SK-N-SH treated with all-trans-retinoic acid at 6 μM for 48 hours (cell line): Measurements from ENCODE around the gene GIPC1.

ENCODE experiments used
- ATAC-seq: fragments of 200-7000 bp; cut with Tn5 transposase; 3 replicates; pipeline ENCODE4 v1.9.1; 2020; ENCODE audit warnings: mild to moderate bottlenecking, moderate library complexity
- ARNTL ChIP-seq: fragments of 450-650 bp; formaldehyde crosslinking; IDR thresholded peaks from 2 replicates; pipeline ENCODE4 v1.5.0; 2020; ENCODE audit warnings: low read depth, mild to moderate bottlenecking, moderate library complexity, borderline replicate concordance
- BACH2 ChIP-seq: fragments of 250-450 bp; sonication (Bioruptor Pico); IDR thresholded peaks from 2 replicates; pipeline ENCODE4 v1.9.0; 2021; ENCODE audit warnings: mild to moderate bottlenecking, borderline replicate concordance
- CSDC2 ChIP-seq: fragments of 250-450 bp; sonication (Bioruptor Pico); IDR thresholded peaks from 2 replicates; pipeline ENCODE4 v1.5.0; 2020; ENCODE audit warnings: mild to moderate bottlenecking, moderate library complexity
- ESRRG ChIP-seq: fragments of 250-450 bp; sonication (Bioruptor Pico); IDR thresholded peaks from 2 replicates; pipeline ENCODE4 v1.6.1; 2021; ENCODE audit warnings: mild to moderate bottlenecking
- OSR1 ChIP-seq: fragments of 250-450 bp; sonication (Bioruptor Pico); IDR thresholded peaks from 2 replicates; pipeline ENCODE4 v1.8.0; 2022; ENCODE audit warnings: moderate library complexity, mild to moderate bottlenecking, inconsistent platforms
- PPARA ChIP-seq: fragments of 250-450 bp; sonication (Bioruptor Pico); IDR thresholded peaks from 2 replicates; pipeline ENCODE4 v1.5.0; 2020; ENCODE audit warnings: mild to moderate bottlenecking, borderline replicate concordance
- RARB ChIP-seq: fragments of 250-450 bp; sonication (Bioruptor Pico); IDR thresholded peaks from 2 replicates; pipeline ENCODE4 v1.8.0; 2021; ENCODE audit warnings: mild to moderate bottlenecking, moderate library complexity
- SNAI2 ChIP-seq: fragments of 250-450 bp; sonication (Bioruptor Pico); IDR thresholded peaks from 2 replicates; pipeline ENCODE4 v1.5.0; 2020; ENCODE audit warnings: mild to moderate bottlenecking, moderate library complexity
- TCF4 ChIP-seq: fragments of 250-450 bp; sonication (Bioruptor Pico); IDR thresholded peaks from 2 replicates; pipeline ENCODE4 v1.8.0; 2021; ENCODE audit warnings: mild to moderate bottlenecking, moderate library complexity, borderline replicate concordance
- TOX ChIP-seq: fragments of 250-450 bp; sonication (Bioruptor Pico); IDR thresholded peaks from 2 replicates; pipeline ENCODE4 v1.8.0; 2021; ENCODE audit warnings: mild to moderate bottlenecking, moderate library complexity, borderline replicate concordance
- ZC3H10 ChIP-seq: fragments of 250-450 bp; sonication (Bioruptor Pico); IDR thresholded peaks from 2 replicates; pipeline ENCODE4 v1.5.1; 2021; ENCODE audit warnings: mild to moderate bottlenecking, moderate library complexity
- ZFP3 ChIP-seq: fragments of 250-450 bp; sonication (Bioruptor Pico); IDR thresholded peaks from 2 replicates; pipeline ENCODE4 v1.5.0; 2020; ENCODE audit warnings: mild to moderate bottlenecking, moderate library complexity
- ZFP30 ChIP-seq: fragments of 450-650 bp; formaldehyde crosslinking; IDR thresholded peaks from 2 replicates; pipeline ENCODE4 v1.5.0; 2022; ENCODE audit warnings: mild to moderate bottlenecking, moderate library complexity
- ZNF70 ChIP-seq: fragments of 450-650 bp; formaldehyde crosslinking; IDR thresholded peaks from 2 replicates; pipeline ENCODE4 v1.5.0; 2020; ENCODE audit warnings: mild to moderate bottlenecking, moderate library complexity
- ZNF8 ChIP-seq: fragments of 450-650 bp; formaldehyde crosslinking; IDR thresholded peaks from 2 replicates; pipeline ENCODE4 v1.5.0; 2020; ENCODE audit warnings: mild to moderate bottlenecking, moderate library complexity
- TF ChIP-seq, protein P1 (sequence below): fragments of 250-450 bp; sonication (Bioruptor Pico); IDR thresholded peaks from 2 replicates; pipeline ENCODE4 v1.8.0; 2020; ENCODE audit warnings: mild to moderate bottlenecking, moderate library complexity, borderline replicate concordance
- TF ChIP-seq, protein P2 (sequence below): fragments of 250-450 bp; sonication (Bioruptor Pico); IDR thresholded peaks from 2 replicates; pipeline ENCODE4 v1.5.1; 2020; ENCODE audit warnings: low read depth, mild to moderate bottlenecking, moderate library complexity
- TF ChIP-seq, protein P3 (sequence below): fragments of 250-450 bp; sonication (Bioruptor Pico); IDR thresholded peaks from 2 replicates; pipeline ENCODE4 v1.5.0; 2020; ENCODE audit warnings: mild to moderate bottlenecking, moderate library complexity
- TF ChIP-seq, protein P4 (sequence below): fragments of 250-450 bp; sonication (Bioruptor Pico); IDR thresholded peaks from 2 replicates; pipeline ENCODE4 v1.5.1; 2021; ENCODE audit warnings: mild to moderate bottlenecking, moderate library complexity
- TF ChIP-seq, protein P5 (sequence below): fragments of 250-450 bp; sonication (Bioruptor Pico); IDR thresholded peaks from 2 replicates; pipeline ENCODE4 v1.8.0; 2021; ENCODE audit warnings: low read depth, mild to moderate bottlenecking, moderate library complexity, borderline replicate concordance

Gene GIPC1

DNA sequence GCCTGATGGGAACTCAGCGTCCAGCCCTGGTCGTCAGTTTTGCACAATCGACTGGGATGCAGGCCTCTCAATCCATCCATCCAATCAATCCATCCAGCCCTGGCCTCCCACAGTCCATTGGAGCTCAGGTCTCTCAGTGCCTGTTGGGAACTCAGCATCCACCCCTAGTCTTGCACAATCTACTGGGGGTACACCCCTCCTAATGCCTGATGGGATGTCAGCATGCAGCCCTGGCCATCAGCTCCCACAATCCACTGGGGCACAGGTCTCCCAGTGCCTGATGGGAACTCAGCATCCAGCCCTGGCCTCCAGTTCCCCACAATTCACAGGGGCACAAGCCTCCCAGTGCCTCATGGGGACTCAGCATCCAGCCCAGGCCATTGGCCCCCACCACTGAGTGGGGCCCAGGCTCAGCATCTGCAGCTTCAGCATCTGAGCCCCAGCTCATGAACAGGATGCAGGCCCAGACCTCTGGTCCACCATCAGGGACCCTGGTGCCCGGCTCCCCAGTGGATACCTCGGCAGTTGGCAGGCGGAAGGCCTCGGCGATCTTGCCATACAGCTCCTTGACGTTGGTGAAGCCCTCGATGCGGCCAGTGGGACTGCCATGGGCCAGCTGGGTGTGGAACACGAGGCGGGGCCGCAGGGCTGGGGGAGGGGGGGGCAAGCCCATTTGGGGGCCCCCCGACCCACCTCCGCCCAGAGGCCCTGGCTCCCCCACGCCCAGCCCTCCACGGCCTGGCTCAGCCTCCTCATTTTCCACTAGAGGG lies 13.6 kb downstream of the GIPC1 start:
- TF ChIP-seq ZNF70, result no peak
- no peak for ATAC-seq

DNA sequence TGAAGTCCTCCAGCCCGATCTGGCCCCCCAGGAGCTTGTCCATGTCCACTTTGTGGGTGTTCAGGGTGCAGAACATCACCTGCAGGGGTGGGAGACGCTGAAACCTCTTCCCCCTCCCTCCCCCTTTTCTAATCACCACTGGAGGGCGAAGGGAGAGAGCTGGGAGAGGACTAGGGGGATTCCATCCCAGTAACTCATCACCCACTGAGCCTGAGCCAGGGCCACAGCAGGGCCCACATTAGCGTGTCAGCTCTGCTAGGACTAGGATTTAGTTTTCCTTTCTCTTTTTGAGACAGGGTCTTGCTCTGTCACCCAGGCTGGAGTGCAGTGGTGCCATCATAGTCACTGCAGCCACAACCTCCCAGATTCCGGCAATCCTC lies 15.2 kb downstream of the GIPC1 start:
- TF ChIP-seq ZFP30 (CRISPR knock-in tag), result no peak
- no peak for TF ChIP-seq SNAI2 (CRISPR knock-in tag)
- TF ChIP-seq, protein P1, sequence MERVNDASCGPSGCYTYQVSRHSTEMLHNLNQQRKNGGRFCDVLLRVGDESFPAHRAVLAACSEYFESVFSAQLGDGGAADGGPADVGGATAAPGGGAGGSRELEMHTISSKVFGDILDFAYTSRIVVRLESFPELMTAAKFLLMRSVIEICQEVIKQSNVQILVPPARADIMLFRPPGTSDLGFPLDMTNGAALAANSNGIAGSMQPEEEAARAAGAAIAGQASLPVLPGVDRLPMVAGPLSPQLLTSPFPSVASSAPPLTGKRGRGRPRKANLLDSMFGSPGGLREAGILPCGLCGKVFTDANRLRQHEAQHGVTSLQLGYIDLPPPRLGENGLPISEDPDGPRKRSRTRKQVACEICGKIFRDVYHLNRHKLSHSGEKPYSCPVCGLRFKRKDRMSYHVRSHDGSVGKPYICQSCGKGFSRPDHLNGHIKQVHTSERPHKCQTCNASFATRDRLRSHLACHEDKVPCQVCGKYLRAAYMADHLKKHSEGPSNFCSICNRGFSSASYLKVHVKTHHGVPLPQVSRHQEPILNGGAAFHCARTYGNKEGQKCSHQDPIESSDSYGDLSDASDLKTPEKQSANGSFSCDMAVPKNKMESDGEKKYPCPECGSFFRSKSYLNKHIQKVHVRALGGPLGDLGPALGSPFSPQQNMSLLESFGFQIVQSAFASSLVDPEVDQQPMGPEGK (CRISPR knock-in tag), result no peak
- no peak for TF ChIP-seq ZNF8
- TF ChIP-seq PPARA, result no peak
- no peak for ATAC-seq

DNA sequence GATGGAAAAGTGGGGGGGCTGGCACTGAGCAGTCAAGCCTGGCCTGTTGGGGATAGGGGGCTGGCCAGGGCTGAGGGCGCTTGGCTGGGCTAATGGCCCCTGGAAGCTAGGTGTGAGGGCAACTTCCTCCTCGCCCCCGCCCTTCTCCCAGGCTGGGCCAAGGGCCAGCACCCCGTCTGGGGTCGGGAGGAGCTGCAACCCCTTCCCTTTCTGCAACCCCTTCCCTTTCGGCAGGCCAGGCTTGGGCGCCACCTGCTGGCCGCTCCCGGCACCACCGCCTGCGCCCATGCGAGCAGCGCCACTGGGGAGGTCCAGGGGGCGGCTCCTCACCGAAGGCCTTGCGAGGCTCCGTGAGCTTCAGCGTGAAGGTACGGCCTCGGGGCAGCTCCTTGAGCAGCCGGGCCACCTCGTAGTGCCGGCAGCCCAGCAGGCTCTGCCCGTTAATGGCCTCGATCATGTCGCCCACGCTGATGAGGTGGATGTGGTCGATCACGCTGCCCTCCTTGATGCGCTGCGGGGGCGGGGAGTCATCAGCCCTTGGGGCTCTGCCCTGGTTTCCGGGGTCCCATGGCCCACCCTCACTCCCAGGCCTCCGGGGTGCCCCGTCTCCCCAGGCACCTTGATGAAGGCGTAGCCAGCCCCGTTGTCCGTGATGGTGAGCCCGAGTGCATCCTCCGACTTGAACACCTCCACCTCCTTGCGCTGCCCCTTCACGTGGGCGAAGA lies 15.8 kb downstream of the GIPC1 start:
- ATAC-seq, result peak; percentile 56
- TF ChIP-seq TCF4 (CRISPR knock-in tag) (no peak), ZNF8 (no peak), ESRRG (CRISPR knock-in tag) (no peak), PPARA (no peak), SNAI2 (CRISPR knock-in tag) (no peak), TOX (CRISPR knock-in tag) (no peak), ZC3H10 (CRISPR knock-in tag) (no peak), ARNTL (CRISPR knock-in tag) (no peak), RARB (no peak), ZFP3 (no peak), ZFP30 (CRISPR knock-in tag) (no peak), CSDC2 (no peak), OSR1 (no peak), BACH2 (CRISPR knock-in tag) (no peak)
- TF ChIP-seq, protein P2, sequence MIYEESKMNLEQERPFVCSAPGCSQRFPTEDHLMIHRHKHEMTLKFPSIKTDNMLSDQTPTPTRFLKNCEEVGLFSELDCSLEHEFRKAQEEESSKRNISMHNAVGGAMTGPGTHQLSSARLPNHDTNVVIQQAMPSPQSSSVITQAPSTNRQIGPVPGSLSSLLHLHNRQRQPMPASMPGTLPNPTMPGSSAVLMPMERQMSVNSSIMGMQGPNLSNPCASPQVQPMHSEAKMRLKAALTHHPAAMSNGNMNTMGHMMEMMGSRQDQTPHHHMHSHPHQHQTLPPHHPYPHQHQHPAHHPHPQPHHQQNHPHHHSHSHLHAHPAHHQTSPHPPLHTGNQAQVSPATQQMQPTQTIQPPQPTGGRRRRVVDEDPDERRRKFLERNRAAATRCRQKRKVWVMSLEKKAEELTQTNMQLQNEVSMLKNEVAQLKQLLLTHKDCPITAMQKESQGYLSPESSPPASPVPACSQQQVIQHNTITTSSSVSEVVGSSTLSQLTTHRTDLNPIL, result no peak
- TF ChIP-seq, protein P3, sequence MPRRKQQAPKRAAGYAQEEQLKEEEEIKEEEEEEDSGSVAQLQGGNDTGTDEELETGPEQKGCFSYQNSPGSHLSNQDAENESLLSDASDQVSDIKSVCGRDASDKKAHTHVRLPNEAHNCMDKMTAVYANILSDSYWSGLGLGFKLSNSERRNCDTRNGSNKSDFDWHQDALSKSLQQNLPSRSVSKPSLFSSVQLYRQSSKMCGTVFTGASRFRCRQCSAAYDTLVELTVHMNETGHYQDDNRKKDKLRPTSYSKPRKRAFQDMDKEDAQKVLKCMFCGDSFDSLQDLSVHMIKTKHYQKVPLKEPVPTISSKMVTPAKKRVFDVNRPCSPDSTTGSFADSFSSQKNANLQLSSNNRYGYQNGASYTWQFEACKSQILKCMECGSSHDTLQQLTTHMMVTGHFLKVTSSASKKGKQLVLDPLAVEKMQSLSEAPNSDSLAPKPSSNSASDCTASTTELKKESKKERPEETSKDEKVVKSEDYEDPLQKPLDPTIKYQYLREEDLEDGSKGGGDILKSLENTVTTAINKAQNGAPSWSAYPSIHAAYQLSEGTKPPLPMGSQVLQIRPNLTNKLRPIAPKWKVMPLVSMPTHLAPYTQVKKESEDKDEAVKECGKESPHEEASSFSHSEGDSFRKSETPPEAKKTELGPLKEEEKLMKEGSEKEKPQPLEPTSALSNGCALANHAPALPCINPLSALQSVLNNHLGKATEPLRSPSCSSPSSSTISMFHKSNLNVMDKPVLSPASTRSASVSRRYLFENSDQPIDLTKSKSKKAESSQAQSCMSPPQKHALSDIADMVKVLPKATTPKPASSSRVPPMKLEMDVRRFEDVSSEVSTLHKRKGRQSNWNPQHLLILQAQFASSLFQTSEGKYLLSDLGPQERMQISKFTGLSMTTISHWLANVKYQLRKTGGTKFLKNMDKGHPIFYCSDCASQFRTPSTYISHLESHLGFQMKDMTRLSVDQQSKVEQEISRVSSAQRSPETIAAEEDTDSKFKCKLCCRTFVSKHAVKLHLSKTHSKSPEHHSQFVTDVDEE, result no peak
- TF ChIP-seq, protein P1 (CRISPR knock-in tag), result no peak
- TF ChIP-seq, protein P4, sequence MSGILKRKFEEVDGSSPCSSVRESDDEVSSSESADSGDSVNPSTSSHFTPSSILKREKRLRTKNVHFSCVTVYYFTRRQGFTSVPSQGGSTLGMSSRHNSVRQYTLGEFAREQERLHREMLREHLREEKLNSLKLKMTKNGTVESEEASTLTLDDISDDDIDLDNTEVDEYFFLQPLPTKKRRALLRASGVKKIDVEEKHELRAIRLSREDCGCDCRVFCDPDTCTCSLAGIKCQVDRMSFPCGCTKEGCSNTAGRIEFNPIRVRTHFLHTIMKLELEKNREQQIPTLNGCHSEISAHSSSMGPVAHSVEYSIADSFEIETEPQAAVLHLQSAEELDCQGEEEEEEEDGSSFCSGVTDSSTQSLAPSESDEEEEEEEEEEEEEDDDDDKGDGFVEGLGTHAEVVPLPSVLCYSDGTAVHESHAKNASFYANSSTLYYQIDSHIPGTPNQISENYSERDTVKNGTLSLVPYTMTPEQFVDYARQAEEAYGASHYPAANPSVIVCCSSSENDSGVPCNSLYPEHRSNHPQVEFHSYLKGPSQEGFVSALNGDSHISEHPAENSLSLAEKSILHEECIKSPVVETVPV (CRISPR knock-in tag), result no peak
- TF ChIP-seq, protein P5, sequence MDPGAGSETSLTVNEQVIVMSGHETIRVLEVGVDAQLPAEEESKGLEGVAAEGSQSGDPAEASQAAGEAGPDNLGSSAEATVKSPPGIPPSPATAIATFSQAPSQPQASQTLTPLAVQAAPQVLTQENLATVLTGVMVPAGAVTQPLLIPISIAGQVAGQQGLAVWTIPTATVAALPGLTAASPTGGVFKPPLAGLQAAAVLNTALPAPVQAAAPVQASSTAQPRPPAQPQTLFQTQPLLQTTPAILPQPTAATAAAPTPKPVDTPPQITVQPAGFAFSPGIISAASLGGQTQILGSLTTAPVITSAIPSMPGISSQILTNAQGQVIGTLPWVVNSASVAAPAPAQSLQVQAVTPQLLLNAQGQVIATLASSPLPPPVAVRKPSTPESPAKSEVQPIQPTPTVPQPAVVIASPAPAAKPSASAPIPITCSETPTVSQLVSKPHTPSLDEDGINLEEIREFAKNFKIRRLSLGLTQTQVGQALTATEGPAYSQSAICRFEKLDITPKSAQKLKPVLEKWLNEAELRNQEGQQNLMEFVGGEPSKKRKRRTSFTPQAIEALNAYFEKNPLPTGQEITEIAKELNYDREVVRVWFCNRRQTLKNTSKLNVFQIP (CRISPR knock-in tag), result no peak
